HEK293T (cell line): ENCODE measurements around the gene CD200R1.

ENCODE experiments used
- CTBP1 ChIP-seq: fragments of 450-650 bp; IDR thresholded peaks from 2 replicates; pipeline ENCODE4 v1.6.1; 2016; ENCODE audit warnings: borderline replicate concordance
- FOXA1 ChIP-seq: fragments of 450-650 bp; IDR thresholded peaks from 2 replicates; pipeline ENCODE4 v1.6.1; 2016; ENCODE audit warnings: mild to moderate bottlenecking
- HDGF ChIP-seq: fragments of 450-650 bp; IDR thresholded peaks from 2 replicates; pipeline ENCODE4 v1.6.1; 2017; ENCODE audit warnings: antibody characterized with exemption, borderline replicate concordance
- TARDBP ChIP-seq: fragments of 450-650 bp; IDR thresholded peaks from 2 replicates; pipeline ENCODE4 v1.6.1; 2016

DNA sequence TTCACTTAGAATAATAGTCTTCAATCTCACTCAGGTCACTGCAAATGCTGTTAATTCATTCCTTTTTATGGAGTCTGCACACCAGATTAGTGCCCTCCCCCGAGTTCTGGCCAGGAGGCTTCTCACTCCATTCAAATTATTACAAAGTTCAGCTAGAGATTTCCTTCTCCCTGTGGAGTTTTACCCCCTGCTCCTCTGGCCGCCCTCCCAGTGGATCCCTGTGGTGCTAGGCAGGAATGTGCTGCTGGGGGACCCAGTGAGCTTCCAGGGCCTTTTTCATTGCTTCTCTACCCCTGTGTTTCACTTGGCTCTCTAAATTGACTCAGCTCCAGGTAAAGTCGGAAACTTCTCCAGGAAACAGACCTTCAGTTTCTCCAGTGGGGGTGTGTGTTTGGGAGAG is 85.5 kb downstream of the CD200R1 start:
- TF ChIP-seq TARDBP (no peak), FOXA1 (no peak), CTBP1 (no peak), HDGF (no peak)
